Panc1 (cell line): ENCODE data around the gene SKAP1. TPM values are rescaled to one million over a fixed set of nuclear protein-coding genes. Genes with fewer than 3 reads are reported as not detected.

ENCODE experiments used
- ATAC-seq: fragments of 200-7000 bp; cut with Tn5 transposase; 2 replicates; pipeline ENCODE4 v1.9.1; 2020; ENCODE audit warnings: mild to moderate bottlenecking, moderate library complexity
- BruUV-seq: library from RNA; stranded (reverse); fragments of 400-500 nt; replicated peaks from 2 replicates; lab custom pipeline; 2021; lab: Mats Ljungman, UMichigan
- CTCF ChIA-PET: fragments of 300-600 bp; sonication (Branson Sonifier 250); formaldehyde crosslinking; loops from one replicate; lab custom pipeline; 2022; ENCODE audit warnings: antibody characterized with exemption; lab: Charles Lee
- POLR2A ChIA-PET: fragments of 300-600 bp; sonication (Branson Sonifier 250); formaldehyde crosslinking; loops from one replicate; lab custom pipeline; 2022; ENCODE audit warnings: antibody characterized with exemption; lab: Charles Lee
- DNase-seq: peaks from one replicate; pipeline ENCODE4 v3.0.0-alpha.2; 2010; ENCODE audit warnings: low read depth, low spot score
- H3K27ac ChIP-seq: 2 replicates; pipeline ENCODE4 v1.5.1; 2011; ENCODE audit warnings: mild to moderate bottlenecking, low read length, inconsistent platforms
- H3K27me3 ChIP-seq: fragments of 200-500 bp; sonication (Bioruptor generic); 2 replicates; pipeline ENCODE4 v1.6.0; 2014; ENCODE audit warnings: low read length, inconsistent platforms; ENCODE audit not compliant: control insufficient read depth, insufficient read depth
- H3K36me3 ChIP-seq: fragments of 200-500 bp; sonication (Bioruptor generic); 2 replicates; pipeline ENCODE4 v1.5.1; 2014; ENCODE audit warnings: inconsistent platforms, mild to moderate bottlenecking, low read length, moderate library complexity; ENCODE audit not compliant: control insufficient read depth, insufficient read depth
- H3K4me1 ChIP-seq: 2 replicates; pipeline ENCODE4 v1.5.1; 2011; ENCODE audit warnings: inconsistent platforms, mild to moderate bottlenecking, low read length, moderate library complexity; ENCODE audit not compliant: control insufficient read depth, insufficient read depth
- H3K4me3 ChIP-seq, 2 experiments: 2 replicates each; pipeline ENCODE4 v1.5.1; 2011 to 2012; ENCODE audit warnings: low read depth in 2 of 2, low read length in 2 of 2, mild to moderate bottlenecking in 2 of 2, inconsistent platforms in 1 of 2, moderate library complexity in 1 of 2
- H3K9me3 ChIP-seq: fragments of 200-500 bp; sonication (Bioruptor generic); 2 replicates; pipeline ENCODE4 v1.5.1; 2014; ENCODE audit warnings: low read depth, mild to moderate bottlenecking, inconsistent platforms, low read length, moderate library complexity; ENCODE audit not compliant: control insufficient read depth, insufficient read depth
- POLR2AphosphoS5 ChIP-seq: IDR thresholded peaks from 2 replicates; pipeline ENCODE4 v1.6.1; 2012; ENCODE audit warnings: mild to moderate bottlenecking, low read depth, low read length, moderate library complexity
- SIN3A ChIP-seq: IDR thresholded peaks from 2 replicates; pipeline ENCODE4 v1.6.1; 2012; ENCODE audit warnings: low read depth, mild to moderate bottlenecking, low read length, moderate library complexity, borderline replicate concordance; ENCODE audit not compliant: insufficient read depth
- TCF7L2 ChIP-seq: IDR thresholded peaks from 2 replicates; pipeline ENCODE4 v1.6.1; 2011; ENCODE audit warnings: mild to moderate bottlenecking, low read depth, low read length, inconsistent platforms
- in situ Hi-C: cut with HindIII; loops from 2 replicates; pipeline ENCODE4 v1.10.0; 2016; ENCODE audit warnings: low sequenced_read_pairs, low pct_unique_long_range_greater_than_20kb
- intact Hi-C: fragments of 100-400 bp; cut with micrococcal nuclease; formaldehyde crosslinking; loops from one replicate; pipeline ENCODE4 v1.10.0; 2022; ENCODE audit not compliant: unreplicated experiment
- total RNA-seq: library from RNA; stranded (reverse); gene quantifications from one replicate; pipeline ENCODE4 v1.2.1, GENCODE V29; 2021; ENCODE audit not compliant: unreplicated experiment
- TF ChIP-seq, protein P1 (sequence below): fragments of 450-650 bp; IDR thresholded peaks from 2 replicates; pipeline ENCODE4 v1.5.1; 2017; ENCODE audit warnings: mild to moderate bottlenecking
- TF ChIP-seq, protein P2 (sequence below), 2 experiments: IDR thresholded peaks; 2 replicates each; pipeline ENCODE4 v1.6.1; 2011 to 2012; ENCODE audit warnings: low read depth in 2 of 2, control low read depth in 1 of 2, low read length in 1 of 2, mild to moderate bottlenecking in 1 of 2, moderate library complexity in 1 of 2; ENCODE audit not compliant: insufficient read depth in 1 of 2

Gene SKAP1
- total RNA-seq, 1 experiment from 2014 or later = 0.90 TPM

DNA sequence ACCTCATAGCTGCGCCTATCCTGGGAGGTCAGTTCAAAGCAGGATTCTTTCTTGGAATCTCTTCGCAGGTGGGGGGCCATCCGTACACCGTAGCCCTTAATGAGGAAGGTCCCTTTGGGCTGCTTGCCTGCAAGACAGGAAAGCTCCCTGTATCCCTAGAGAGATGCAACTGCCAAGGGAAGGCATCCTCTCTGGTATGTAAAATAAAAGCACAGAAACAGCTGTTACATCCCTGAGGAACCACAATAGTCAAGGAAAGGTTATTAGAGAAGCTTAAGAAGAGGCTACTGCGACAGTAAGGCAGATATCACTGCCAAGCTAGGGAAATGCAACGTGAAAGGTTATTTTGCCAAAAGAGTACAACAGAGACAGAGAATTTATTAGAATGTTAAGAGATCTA, 245.3 kb downstream of the SKAP1 start:
- TF ChIP-seq, protein P1, sequence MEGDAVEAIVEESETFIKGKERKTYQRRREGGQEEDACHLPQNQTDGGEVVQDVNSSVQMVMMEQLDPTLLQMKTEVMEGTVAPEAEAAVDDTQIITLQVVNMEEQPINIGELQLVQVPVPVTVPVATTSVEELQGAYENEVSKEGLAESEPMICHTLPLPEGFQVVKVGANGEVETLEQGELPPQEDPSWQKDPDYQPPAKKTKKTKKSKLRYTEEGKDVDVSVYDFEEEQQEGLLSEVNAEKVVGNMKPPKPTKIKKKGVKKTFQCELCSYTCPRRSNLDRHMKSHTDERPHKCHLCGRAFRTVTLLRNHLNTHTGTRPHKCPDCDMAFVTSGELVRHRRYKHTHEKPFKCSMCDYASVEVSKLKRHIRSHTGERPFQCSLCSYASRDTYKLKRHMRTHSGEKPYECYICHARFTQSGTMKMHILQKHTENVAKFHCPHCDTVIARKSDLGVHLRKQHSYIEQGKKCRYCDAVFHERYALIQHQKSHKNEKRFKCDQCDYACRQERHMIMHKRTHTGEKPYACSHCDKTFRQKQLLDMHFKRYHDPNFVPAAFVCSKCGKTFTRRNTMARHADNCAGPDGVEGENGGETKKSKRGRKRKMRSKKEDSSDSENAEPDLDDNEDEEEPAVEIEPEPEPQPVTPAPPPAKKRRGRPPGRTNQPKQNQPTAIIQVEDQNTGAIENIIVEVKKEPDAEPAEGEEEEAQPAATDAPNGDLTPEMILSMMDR = no peak
- TF ChIP-seq, protein P2, sequence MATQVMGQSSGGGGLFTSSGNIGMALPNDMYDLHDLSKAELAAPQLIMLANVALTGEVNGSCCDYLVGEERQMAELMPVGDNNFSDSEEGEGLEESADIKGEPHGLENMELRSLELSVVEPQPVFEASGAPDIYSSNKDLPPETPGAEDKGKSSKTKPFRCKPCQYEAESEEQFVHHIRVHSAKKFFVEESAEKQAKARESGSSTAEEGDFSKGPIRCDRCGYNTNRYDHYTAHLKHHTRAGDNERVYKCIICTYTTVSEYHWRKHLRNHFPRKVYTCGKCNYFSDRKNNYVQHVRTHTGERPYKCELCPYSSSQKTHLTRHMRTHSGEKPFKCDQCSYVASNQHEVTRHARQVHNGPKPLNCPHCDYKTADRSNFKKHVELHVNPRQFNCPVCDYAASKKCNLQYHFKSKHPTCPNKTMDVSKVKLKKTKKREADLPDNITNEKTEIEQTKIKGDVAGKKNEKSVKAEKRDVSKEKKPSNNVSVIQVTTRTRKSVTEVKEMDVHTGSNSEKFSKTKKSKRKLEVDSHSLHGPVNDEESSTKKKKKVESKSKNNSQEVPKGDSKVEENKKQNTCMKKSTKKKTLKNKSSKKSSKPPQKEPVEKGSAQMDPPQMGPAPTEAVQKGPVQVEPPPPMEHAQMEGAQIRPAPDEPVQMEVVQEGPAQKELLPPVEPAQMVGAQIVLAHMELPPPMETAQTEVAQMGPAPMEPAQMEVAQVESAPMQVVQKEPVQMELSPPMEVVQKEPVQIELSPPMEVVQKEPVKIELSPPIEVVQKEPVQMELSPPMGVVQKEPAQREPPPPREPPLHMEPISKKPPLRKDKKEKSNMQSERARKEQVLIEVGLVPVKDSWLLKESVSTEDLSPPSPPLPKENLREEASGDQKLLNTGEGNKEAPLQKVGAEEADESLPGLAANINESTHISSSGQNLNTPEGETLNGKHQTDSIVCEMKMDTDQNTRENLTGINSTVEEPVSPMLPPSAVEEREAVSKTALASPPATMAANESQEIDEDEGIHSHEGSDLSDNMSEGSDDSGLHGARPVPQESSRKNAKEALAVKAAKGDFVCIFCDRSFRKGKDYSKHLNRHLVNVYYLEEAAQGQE (IDR thresholded peaks at IDR 0.05; ENCODE audit: insufficient read depth in 1 of 2, low read depth in 2 of 2, low read length in 1 of 2) = no peak
- TF ChIP-seq POLR2AphosphoS5 (no peak), SIN3A (no peak), TCF7L2 (no peak)
- no peaks in the 10 kb centered on the region for H3K4me1 ChIP-seq
- peaks cover 9% of the 10 kb centered on the region; the same call in 1 of the 2 replicates for H3K27me3 ChIP-seq
- CTCF ChIA-PET = no interaction called here
- no peak overlapping the region for H3K4me3 ChIP-seq
- intact Hi-C loops = no loop called here
- no peaks in the 10 kb centered on the region for H3K9me3 ChIP-seq
- DNase-seq (no peak), ATAC-seq (no peak)
- POLR2A ChIA-PET = no interaction called here
- no peak overlapping the region for H3K27ac ChIP-seq
- no TSS peak for BruUV-seq
- no peaks in the 10 kb centered on the region for H3K36me3 ChIP-seq
- in situ Hi-C loops = no loop called here

DNA sequence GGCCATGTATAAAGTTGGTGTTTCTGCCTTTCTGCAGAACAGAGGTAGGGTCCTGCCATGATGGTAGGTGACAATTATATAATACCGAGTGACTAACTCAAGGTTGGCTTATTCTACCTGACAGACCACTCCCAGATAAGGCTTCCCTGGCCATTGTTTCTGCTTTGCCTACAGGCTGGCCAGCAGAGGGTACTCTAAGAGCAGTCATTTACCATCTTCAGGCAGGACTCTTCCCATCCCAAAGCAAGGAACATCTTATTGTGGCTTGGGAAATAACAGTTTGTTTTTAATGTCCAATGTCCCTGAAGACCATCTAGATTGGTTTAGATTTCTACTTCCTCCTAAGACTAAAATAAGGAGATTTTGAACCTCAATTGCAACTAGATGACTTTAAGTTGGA, 248.4 kb downstream of the SKAP1 start:
- Histone ChIP-seq H3K4me3 (no peak overlapping the region), H3K4me1 (no peaks in the 10 kb centered on the region), H3K36me3 (no peaks in the 10 kb centered on the region), H3K27ac (no peak overlapping the region), H3K27me3 (peaks cover 13% of the 10 kb centered on the region), H3K9me3 (no peaks in the 10 kb centered on the region)
- DNase-seq (no peak), ATAC-seq (peak; percentile 92)
- no peak for TF ChIP-seq SIN3A
- TF ChIP-seq, protein P1 = peak; percentile 84
- POLR2A ChIA-PET = no interaction called here
- CTCF ChIA-PET = no interaction called here
- in situ Hi-C loops = no loop called here
- no TSS peak for BruUV-seq
- intact Hi-C loops = no loop called here
